Activated CD4-positive, alpha-beta T cell treated with anti-CD3 and anti-CD28 coated beads for 48 hours (primary cell): Measurements from ENCODE around the gene SPRR2F.

Experiments
- DNase-seq: peaks from one replicate; pipeline ENCODE4 v3.0.0-alpha.2; 2020

Gene SPRR2F

DNA sequence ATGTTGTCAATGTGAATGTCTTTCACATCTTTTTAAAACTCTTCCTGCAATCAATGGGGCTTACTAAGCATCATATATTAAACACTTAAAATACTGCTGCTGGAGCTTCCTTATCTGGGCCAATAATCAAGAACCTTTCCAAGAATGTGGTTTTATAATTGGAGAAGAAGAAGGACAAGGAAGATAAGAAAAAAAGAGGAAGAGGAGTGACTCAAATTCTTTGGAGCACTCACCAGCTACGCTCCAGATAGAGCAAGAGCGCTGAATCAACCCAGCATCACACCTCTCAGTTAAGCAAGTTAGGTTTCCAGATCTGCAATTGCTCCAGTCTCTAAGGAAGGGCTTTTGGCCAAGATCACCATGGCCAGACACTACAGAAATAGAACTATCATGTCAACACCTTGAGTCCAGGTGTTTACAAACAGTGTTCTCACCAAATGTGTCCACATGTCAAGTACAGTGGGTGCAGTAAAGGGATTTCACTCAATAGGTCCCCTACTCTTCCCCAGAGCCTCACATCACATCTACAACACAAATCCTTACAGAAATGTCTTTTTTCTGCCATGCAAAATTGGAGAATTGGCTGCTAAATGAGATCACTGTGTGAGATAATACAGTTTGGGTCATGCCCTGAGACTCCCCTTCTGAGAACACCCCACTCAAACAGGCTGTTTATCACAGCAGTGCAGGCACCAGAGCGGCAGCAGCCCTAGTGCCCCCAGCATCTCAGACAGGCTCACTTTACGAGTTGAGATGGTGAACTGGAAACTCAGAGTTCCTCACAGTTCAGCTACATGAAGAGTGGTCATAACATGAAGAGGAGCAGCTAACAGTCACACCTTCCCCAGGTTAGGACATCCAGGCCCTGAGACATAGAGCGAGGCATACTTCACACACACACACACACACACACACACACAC lies 40.2 kb downstream of the SPRR2F start:
- DNase-seq, result no peak

DNA sequence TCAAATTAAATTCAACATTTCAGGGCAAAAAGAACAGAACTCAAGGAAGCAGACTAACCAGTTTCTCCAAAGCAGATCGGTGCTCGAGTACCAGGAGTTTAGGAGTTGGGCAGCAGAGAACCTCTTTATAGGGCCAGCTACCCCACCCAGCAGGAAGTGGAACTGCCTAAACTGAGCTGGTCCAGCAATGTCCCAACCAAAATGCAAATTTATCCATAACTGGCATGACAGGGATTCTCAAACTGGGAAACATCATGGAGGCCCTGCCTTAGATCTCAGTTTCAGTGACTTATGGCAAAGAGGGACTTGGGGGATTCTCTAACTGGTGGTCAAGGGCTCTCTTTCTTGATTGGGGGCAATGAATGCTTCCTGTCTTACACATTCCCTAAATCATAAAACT lies 41.8 kb downstream of the SPRR2F start, which contains the start of gene SPRR2B:
Gene SPRR2B, minus strand, starts transcription at position 101 of the 400 bp plus-strand sequence. CDS start 772 bp downstream, outside the sequence.
- DNase-seq, result no peak

DNA sequence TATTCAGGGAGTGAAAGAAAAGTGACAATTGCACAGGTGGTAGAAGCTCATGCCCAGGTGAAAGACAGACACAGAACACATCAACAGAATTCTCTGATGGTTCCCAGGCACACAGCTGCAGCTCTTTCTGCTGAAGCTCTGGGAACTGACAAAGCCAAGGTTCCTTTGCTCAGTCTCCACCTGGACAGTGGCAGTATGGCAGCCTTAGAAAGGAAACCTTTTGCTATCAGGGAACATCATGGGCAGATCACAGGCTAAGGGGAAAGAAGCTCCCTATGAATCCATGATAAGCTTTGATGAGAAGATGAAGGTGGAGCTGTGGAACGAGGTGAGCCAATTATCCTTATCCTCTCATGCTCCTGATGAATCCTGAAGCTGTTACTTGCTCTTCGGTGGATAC lies 43.1 kb downstream of the SPRR2F start:
- no peak for DNase-seq
